GM12878 (cell line): ENCODE measurements around the gene PDE1C. TPM values are rescaled to one million over a fixed set of nuclear protein-coding genes. Genes with fewer than 3 reads are reported as not detected.

ENCODE experiments used
- ATAC-seq: fragments of 200-7000 bp; cut with Tn5 transposase; 3 replicates; pipeline ENCODE4 v1.9.1; 2020; ENCODE audit warnings: mild to moderate bottlenecking, moderate library complexity
- BruUV-seq: library from RNA; stranded (reverse); fragments of 400-500 nt; replicated peaks from 2 replicates; lab custom pipeline; 2021; lab: Mats Ljungman, UMichigan
- CTCF ChIA-PET: fragments of 300-600 bp; sonication (Branson Sonifier 250); formaldehyde crosslinking; extraction: SDS; loops from one replicate; lab custom pipeline; 2021; ENCODE audit warnings: inconsistent platforms; lab: Yijun Ruan, JAX
- POLR2A ChIA-PET: fragments of 350-600 bp; formaldehyde crosslinking; extraction: SDS; loops from one replicate; lab custom pipeline; 2021; ENCODE audit warnings: inconsistent platforms; lab: Charles Lee
- RAD21 ChIA-PET: fragments of 300-600 bp; sonication (Branson Sonifier 250); formaldehyde crosslinking; loops from one replicate; lab custom pipeline; 2023; ENCODE audit warnings: antibody characterized with exemption; ENCODE audit not compliant: unreplicated experiment; lab: Charles Lee
- SMC1A ChIA-PET: fragments of 300-600 bp; sonication (Branson Sonifier 250); formaldehyde crosslinking; loops from one replicate; lab custom pipeline; 2023; ENCODE audit not compliant: unreplicated experiment, uncharacterized antibody; lab: Charles Lee
- DNase-seq: peaks from one replicate; pipeline ENCODE4 v3.0.0-alpha.2; 2011; ENCODE audit warnings: low read depth, low spot score
- FAIRE-seq: peaks from 3 replicates; lab custom pipeline; 2011; peaks lifted over from hg19 to GRCh38; lab: Jason Lieb, UNC
- H2AFZ ChIP-seq: 2 replicates; pipeline ENCODE4 v1.6.0; 2011; ENCODE audit warnings: low read depth, low read length, control low read depth; ENCODE audit not compliant: control insufficient read depth
- H3K27ac ChIP-seq: 2 replicates; pipeline ENCODE4 v1.5.1; 2011; ENCODE audit warnings: control low read depth; ENCODE audit not compliant: control insufficient read depth, insufficient read depth
- H3K27me3 ChIP-seq, 2 experiments: replicated peaks in 1 of 2; 2 replicates each; pipeline versions ENCODE4 v1.6.0 to v1.6.1; 2011; ENCODE audit warnings: low read length in 1 of 2; ENCODE audit not compliant: control insufficient read depth in 2 of 2, insufficient read depth in 2 of 2
- H3K36me3 ChIP-seq, 2 experiments: 2 replicates each; pipeline ENCODE4 v1.5.1; 2011; ENCODE audit warnings: low read length in 1 of 2; ENCODE audit not compliant: control insufficient read depth in 2 of 2, insufficient read depth in 2 of 2
- H3K4me1 ChIP-seq: 2 replicates; pipeline ENCODE4 v1.6.1; 2011; ENCODE audit warnings: mild to moderate bottlenecking, low read length, moderate library complexity, mixed read lengths; ENCODE audit not compliant: control insufficient read depth, insufficient read depth
- H3K4me2 ChIP-seq: 2 replicates; pipeline ENCODE4 v1.6.0; 2011; ENCODE audit warnings: control low read depth; ENCODE audit not compliant: control insufficient read depth, insufficient read depth
- H3K4me3 ChIP-seq: fragments of 200-600 bp; sonication (generic); 2 replicates; pipeline ENCODE4 v1.5.1; 2016
- H3K79me2 ChIP-seq: 2 replicates; pipeline ENCODE4 v1.6.0; 2011; ENCODE audit warnings: low read length; ENCODE audit not compliant: control insufficient read depth, insufficient read depth
- H3K9ac ChIP-seq: 2 replicates; pipeline ENCODE4 v1.8.0; 2011; ENCODE audit warnings: low read length, control low read depth, mixed read lengths; ENCODE audit not compliant: control insufficient read depth, insufficient read depth
- H3K9me3 ChIP-seq: replicated peaks from 3 replicates; pipeline ENCODE4 v1.5.1; 2011; ENCODE audit warnings: mild to moderate bottlenecking, low read length; ENCODE audit not compliant: control insufficient read depth, insufficient read depth
- H4K20me1 ChIP-seq: 2 replicates; pipeline ENCODE4 v1.6.0; 2011; ENCODE audit not compliant: control insufficient read depth, insufficient read depth
- CHD1 ChIP-seq: IDR thresholded peaks from 2 replicates; pipeline ENCODE4 v1.6.1; 2012; ENCODE audit warnings: low read depth, low read length, improper control_type of control experiment
- FOXK2 ChIP-seq: fragments of 450-650 bp; IDR thresholded peaks from 2 replicates; pipeline ENCODE4 v1.6.1; 2017; ENCODE audit warnings: mild to moderate bottlenecking, moderate library complexity
- POLR2AphosphoS5 ChIP-seq: IDR thresholded peaks from 2 replicates; pipeline ENCODE4 v1.6.1; 2011; ENCODE audit warnings: mild to moderate bottlenecking, low read length, inconsistent platforms
- WGBS: methylation state at CpG from one replicate; pipeline ENCODE4 v1.1.6; 2016; ENCODE audit warnings: low lambda C conversion rate; ENCODE audit not compliant: insufficient replicate concordance, insufficient coverage; ENCODE audit errors: missing lambda C conversion rate; 5-methylcytosine and 5-hydroxymethylcytosine counted together
- in situ Hi-C: fragments of 300-500 bp; cut with MboI; formaldehyde crosslinking; loops from 9 replicates; pipeline ENCODE4 v1.14.3; 2018; ENCODE audit warnings: mixed read lengths
- intact Hi-C: fragments of 100-400 bp; cut with micrococcal nuclease; formaldehyde crosslinking; loops from one replicate; pipeline ENCODE4 v1.14.2; 2022; ENCODE audit not compliant: unreplicated experiment
- polyA plus RNA-seq, 11 experiments: library from polyadenylated mRNA; depleted of rRNA in 4 of 11; unstranded in 6 of 11; stranded (reverse) in 5 of 11; fragments of >200 nt; fragmentation: Nextera tagmentation in 4 of 11; fragmentation: Illumina TruSeq in 1 of 11; extraction: Ambion mirVana in 4 of 11; extraction: Trizol in 1 of 11; gene quantifications; 1 replicate in 1 of 11; 2 replicates in 10 of 11; pipeline versions ENCODE4 v1.2.1 to v1.2.3, GENCODE V29; 2011 to 2016; ENCODE audit warnings: inconsistent platforms in 2 of 11, missing spikeins in 2 of 11, low read depth in 1 of 11
- total RNA-seq, 4 experiments: library from RNA; depleted of rRNA in 3 of 4; stranded (reverse); fragments of >200 nt in 3 of 4; fragmentation: Illumina TruSeq in 1 of 4; extraction: Trizol in 1 of 4; gene quantifications; 2 replicates each; pipeline versions ENCODE4 v1.2.1 to v1.2.3, GENCODE V29; 2013 to 2021
- TF ChIP-seq, protein P1 (sequence below): fragments of 450-650 bp; IDR thresholded peaks from 2 replicates; pipeline ENCODE4 v1.6.1; 2017; ENCODE audit warnings: low read depth, mild to moderate bottlenecking, moderate library complexity
- TF ChIP-seq, protein P2 (sequence below): fragments of 150-350 bp; IDR thresholded peaks from 2 replicates; pipeline ENCODE4 v1.6.1; 2016; ENCODE audit warnings: low read depth, low read length

Gene PDE1C
- total and polyA plus RNA-seq, 10 of the 15 experiments (the other 5 are each of a cell fraction or from before 2014, with no cell fraction given): 0.29 to 2.3 (median 0.70) TPM

DNA sequence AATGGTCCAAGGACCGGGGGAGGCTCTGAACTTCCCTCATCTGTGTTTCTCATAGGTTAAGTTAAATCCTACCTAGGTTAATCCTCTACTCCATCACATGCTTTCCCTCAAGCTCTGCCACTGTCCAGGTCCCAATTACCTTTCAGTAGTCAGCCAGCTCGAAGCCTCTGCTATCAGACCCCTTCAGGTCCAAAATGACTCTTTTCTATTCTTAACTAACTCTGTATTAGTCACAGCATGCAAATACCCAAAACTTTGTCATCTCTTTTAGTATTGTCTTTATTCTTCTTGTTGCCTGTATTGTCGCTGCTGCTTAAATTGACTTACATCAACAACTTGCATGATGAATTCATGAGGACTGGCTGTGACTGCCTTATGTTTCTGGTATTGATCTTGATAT, 367.9 kb downstream of the PDE1C start:
- ChIA-PET POLR2A (no interaction called here), SMC1A (interaction anchor here (1.0 to 2.9 kb wide), 3 partner anchors 14 to 568 kb away, joined by 3 to 10 read pairs (median 3); partner anchors contain the start of gene PPP1R17), RAD21 (interaction anchor here (1.0 kb wide), 1 partner anchor 259 kb away, joined by 3 read pairs; no protein-coding TSS in a partner anchor), CTCF (interaction anchor here (0.6 to 4.1 kb wide), 4 partner anchors 8 to 250 kb away, joined by 3 to 12 read pairs (median 4); no protein-coding TSS in a partner anchor)
- Histone ChIP-seq H3K4me3 (no peak overlapping the region), H3K4me2 (no peak overlapping the region), H2AFZ (no peak overlapping the region), H3K27me3 (peaks cover 0 to 3% of the 10 kb centered on the region in 2 experiments; a peak in 1 of 4 replicates), H3K79me2 (no peaks in the 10 kb centered on the region), H4K20me1 (no peaks in the 10 kb centered on the region), H3K9me3 (no peaks in the 10 kb centered on the region), H3K36me3 (no peaks in the 10 kb centered on the region), H3K4me1 (no peaks in the 10 kb centered on the region), H3K9ac (no peak overlapping the region), H3K27ac (no peak overlapping the region)
- in situ Hi-C loops (no loop called here), intact Hi-C loops (no loop called here)
- FAIRE-seq (no peak), ATAC-seq (peak; percentile 10; the same call in 1 of the 3 replicates), DNase-seq (no peak)
- TF ChIP-seq POLR2AphosphoS5 (no peak), FOXK2 (no peak), CHD1 (no peak)
- TF ChIP-seq, protein P1, sequence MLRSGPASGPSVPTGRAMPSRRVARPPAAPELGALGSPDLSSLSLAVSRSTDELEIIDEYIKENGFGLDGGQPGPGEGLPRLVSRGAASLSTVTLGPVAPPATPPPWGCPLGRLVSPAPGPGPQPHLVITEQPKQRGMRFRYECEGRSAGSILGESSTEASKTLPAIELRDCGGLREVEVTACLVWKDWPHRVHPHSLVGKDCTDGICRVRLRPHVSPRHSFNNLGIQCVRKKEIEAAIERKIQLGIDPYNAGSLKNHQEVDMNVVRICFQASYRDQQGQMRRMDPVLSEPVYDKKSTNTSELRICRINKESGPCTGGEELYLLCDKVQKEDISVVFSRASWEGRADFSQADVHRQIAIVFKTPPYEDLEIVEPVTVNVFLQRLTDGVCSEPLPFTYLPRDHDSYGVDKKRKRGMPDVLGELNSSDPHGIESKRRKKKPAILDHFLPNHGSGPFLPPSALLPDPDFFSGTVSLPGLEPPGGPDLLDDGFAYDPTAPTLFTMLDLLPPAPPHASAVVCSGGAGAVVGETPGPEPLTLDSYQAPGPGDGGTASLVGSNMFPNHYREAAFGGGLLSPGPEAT: no peak
- TF ChIP-seq, protein P2, sequence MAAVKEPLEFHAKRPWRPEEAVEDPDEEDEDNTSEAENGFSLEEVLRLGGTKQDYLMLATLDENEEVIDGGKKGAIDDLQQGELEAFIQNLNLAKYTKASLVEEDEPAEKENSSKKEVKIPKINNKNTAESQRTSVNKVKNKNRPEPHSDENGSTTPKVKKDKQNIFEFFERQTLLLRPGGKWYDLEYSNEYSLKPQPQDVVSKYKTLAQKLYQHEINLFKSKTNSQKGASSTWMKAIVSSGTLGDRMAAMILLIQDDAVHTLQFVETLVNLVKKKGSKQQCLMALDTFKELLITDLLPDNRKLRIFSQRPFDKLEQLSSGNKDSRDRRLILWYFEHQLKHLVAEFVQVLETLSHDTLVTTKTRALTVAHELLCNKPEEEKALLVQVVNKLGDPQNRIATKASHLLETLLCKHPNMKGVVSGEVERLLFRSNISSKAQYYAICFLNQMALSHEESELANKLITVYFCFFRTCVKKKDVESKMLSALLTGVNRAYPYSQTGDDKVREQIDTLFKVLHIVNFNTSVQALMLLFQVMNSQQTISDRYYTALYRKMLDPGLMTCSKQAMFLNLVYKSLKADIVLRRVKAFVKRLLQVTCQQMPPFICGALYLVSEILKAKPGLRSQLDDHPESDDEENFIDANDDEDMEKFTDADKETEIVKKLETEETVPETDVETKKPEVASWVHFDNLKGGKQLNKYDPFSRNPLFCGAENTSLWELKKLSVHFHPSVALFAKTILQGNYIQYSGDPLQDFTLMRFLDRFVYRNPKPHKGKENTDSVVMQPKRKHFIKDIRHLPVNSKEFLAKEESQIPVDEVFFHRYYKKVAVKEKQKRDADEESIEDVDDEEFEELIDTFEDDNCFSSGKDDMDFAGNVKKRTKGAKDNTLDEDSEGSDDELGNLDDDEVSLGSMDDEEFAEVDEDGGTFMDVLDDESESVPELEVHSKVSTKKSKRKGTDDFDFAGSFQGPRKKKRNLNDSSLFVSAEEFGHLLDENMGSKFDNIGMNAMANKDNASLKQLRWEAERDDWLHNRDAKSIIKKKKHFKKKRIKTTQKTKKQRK: no peak
- WGBS: 0% methylated on average over 3 of the region's 3 CpGs
- no TSS peak for BruUV-seq
